CD14-positive monocyte (primary cell): ENCODE measurements around the gene RTN4IP1. TPM values are rescaled to one million over a fixed set of nuclear protein-coding genes. Genes with fewer than 3 reads are reported as not detected.
A peak's percentile ranks its signal among the peaks of the same experiment; 100 is the strongest.

Source experiments
- DNase-seq, 3 donors: peaks; one replicate each; pipeline ENCODE4 v3.0.0-alpha.2; 2011 to 2022
- H2AFZ ChIP-seq: 2 replicates; pipeline ENCODE4 v1.6.0; 2012; ENCODE audit warnings: mild to moderate bottlenecking, low read depth, low read length, inconsistent platforms; ENCODE audit not compliant: insufficient read depth, poor library complexity, severe bottlenecking
- H3K27ac ChIP-seq, 2 donors: 1 replicate in 1 of 2; 2 replicates in 1 of 2; pipeline ENCODE4 v1.5.1; 2012 to 2013; ENCODE audit warnings: low read length in 2 of 2, control low read depth in 1 of 2, inconsistent platforms in 1 of 2, low read depth in 1 of 2, mild to moderate bottlenecking in 1 of 2
- H3K27me3 ChIP-seq, 2 donors: one replicate each; pipeline versions ENCODE4 v1.6.0 to v1.6.1; 2011 to 2013; ENCODE audit warnings: low read length in 2 of 2; ENCODE audit not compliant: control insufficient read depth in 2 of 2, insufficient read depth in 2 of 2
- H3K36me3 ChIP-seq, 2 donors: replicated peaks in 1 of 2; 1 replicate in 1 of 2; 2 replicates in 1 of 2; pipeline versions ENCODE4 v1.5.1 to v1.6.1; 2012 to 2013; ENCODE audit warnings: low read length in 2 of 2, control low read depth in 1 of 2, inconsistent platforms in 1 of 2, mild to moderate bottlenecking in 1 of 2; ENCODE audit not compliant: insufficient read depth in 2 of 2, control insufficient read depth in 1 of 2
- H3K4me1 ChIP-seq, 2 donors: 1 replicate in 1 of 2; 2 replicates in 1 of 2; pipeline versions ENCODE4 v1.5.1 to v1.6.1; 2012 to 2013; ENCODE audit warnings: low read length in 2 of 2, control low read depth in 1 of 2, inconsistent platforms in 1 of 2, mild to moderate bottlenecking in 1 of 2, moderate library complexity in 1 of 2; ENCODE audit not compliant: insufficient read depth in 2 of 2, control insufficient read depth in 1 of 2
- H3K4me2 ChIP-seq: replicated peaks from 2 replicates; pipeline ENCODE3; 2012; ENCODE audit warnings: low read length, moderate library complexity, mild to moderate bottlenecking; ENCODE audit not compliant: poor library complexity, severe bottlenecking; ENCODE audit errors: extremely low read depth
- H3K4me3 ChIP-seq, 3 experiments: fragments of 200-600 bp in 1 of 3; sonication (generic) in 1 of 3; replicated peaks in 1 of 3; 1 replicate in 2 of 3; 2 replicates in 1 of 3; pipeline ENCODE4 v1.5.1; 2011 to 2013; ENCODE audit warnings: low read length in 3 of 3, mild to moderate bottlenecking in 3 of 3, control low read depth in 2 of 3, low read depth in 2 of 3, inconsistent platforms in 1 of 3, moderate library complexity in 1 of 3
- H3K79me2 ChIP-seq: 2 replicates; pipeline ENCODE4 v1.6.0; 2012; ENCODE audit warnings: mild to moderate bottlenecking, control low read depth, inconsistent platforms, low read length, moderate library complexity; ENCODE audit not compliant: insufficient read depth
- H3K9ac ChIP-seq: 2 replicates; pipeline ENCODE4 v1.6.0; 2017; ENCODE audit warnings: low read length, mild to moderate bottlenecking; ENCODE audit not compliant: insufficient read depth, poor library complexity, severe bottlenecking
- H3K9me3 ChIP-seq, 2 donors: replicated peaks in 1 of 2; 1 replicate in 1 of 2; 2 replicates in 1 of 2; pipeline versions ENCODE4 v1.5.1 to v1.6.1; 2012 to 2013; ENCODE audit warnings: low read length in 2 of 2, control low read depth in 1 of 2; ENCODE audit not compliant: control insufficient read depth in 1 of 2, insufficient read depth in 1 of 2
- H4K20me1 ChIP-seq: 2 replicates; pipeline ENCODE4 v1.6.0; 2012; ENCODE audit warnings: mild to moderate bottlenecking, low read length, control low read depth, moderate library complexity; ENCODE audit not compliant: insufficient read depth
- H3K27ac Mint-ChIP-seq, 7 donors: one replicate each; pipeline ENCODE4 v1.8.0; 2020; ENCODE audit warnings: mild to moderate bottlenecking in 7 of 7, mixed read lengths in 7 of 7, moderate library complexity in 6 of 7, inconsistent platforms in 2 of 7
- H3K27me3 Mint-ChIP-seq, 3 donors: one replicate each; pipeline ENCODE4 v1.8.0; 2021 to 2022; ENCODE audit warnings: low read depth in 3 of 3, mild to moderate bottlenecking in 3 of 3, mixed read lengths in 3 of 3, moderate library complexity in 3 of 3, inconsistent platforms in 1 of 3
- H3K36me3 Mint-ChIP-seq, 2 donors: one replicate each; pipeline ENCODE4 v1.8.0; 2020; ENCODE audit warnings: mixed read lengths in 2 of 2, inconsistent platforms in 1 of 2, mild to moderate bottlenecking in 1 of 2
- H3K4me1 Mint-ChIP-seq: one replicate; pipeline ENCODE4 v1.8.0; 2020; ENCODE audit warnings: mild to moderate bottlenecking, mixed read lengths
- H3K4me3 Mint-ChIP-seq, 2 donors: one replicate each; pipeline ENCODE4 v1.8.0; 2020; ENCODE audit warnings: mild to moderate bottlenecking in 2 of 2, mixed read lengths in 2 of 2, moderate library complexity in 1 of 2
- H3K9me3 Mint-ChIP-seq, 7 donors: one replicate each; pipeline ENCODE4 v1.8.0; 2020 to 2022; ENCODE audit warnings: mixed read lengths in 7 of 7, mild to moderate bottlenecking in 6 of 7, moderate library complexity in 6 of 7, inconsistent platforms in 2 of 7
- WGBS: methylation state at CpG from one replicate; pipeline ENCODE4 v1.1.5; 2013; ENCODE audit warnings: missing lambda C conversion rate; ENCODE audit not compliant: insufficient coverage; 5-methylcytosine and 5-hydroxymethylcytosine counted together
- intact Hi-C, 2 donors: fragments of 100-400 bp; cut with micrococcal nuclease; formaldehyde crosslinking; loops; one replicate each; pipeline versions ENCODE4 v1.15.0 to v1.15.1; 2023
- polyA minus RNA-seq: library from RNA; depleted of rRNA, polyadenylated mRNA; stranded (reverse); fragments of >200 nt; gene quantifications from 2 replicates; pipeline ENCODE4 v1.2.3, GENCODE V29; 2012
- polyA plus RNA-seq, 3 donors: library from polyadenylated mRNA; depleted of rRNA in 1 of 3; unstranded in 2 of 3; stranded (reverse) in 1 of 3; fragments of 300-500 nt in 2 of 3; fragments of >200 nt in 1 of 3; fragmentation: Illumina TruSeq in 2 of 3; gene quantifications; 1 replicate in 2 of 3; 2 replicates in 1 of 3; pipeline ENCODE4 v1.2.3, GENCODE V29; 2012 to 2021
- total RNA-seq, 12 experiments: library from RNA in 1 of 12; stranded (reverse) in 1 of 12; fragments of 120-200 nt in 1 of 12; gene quantifications; one replicate each; pipeline ENCODE4 v1.2.4 and lab custom pipeline; 2013 to 2026; ENCODE audit warnings: mixed read lengths in 6 of 12, inconsistent platforms in 1 of 12
- TF ChIP-seq, protein P1 (sequence below): fragments of 200-600 bp; IDR thresholded peaks from one replicate; pipeline ENCODE4 v1.8.0; 2022; ENCODE audit warnings: antibody characterized with exemption, mild to moderate bottlenecking

Gene RTN4IP1, protein sequence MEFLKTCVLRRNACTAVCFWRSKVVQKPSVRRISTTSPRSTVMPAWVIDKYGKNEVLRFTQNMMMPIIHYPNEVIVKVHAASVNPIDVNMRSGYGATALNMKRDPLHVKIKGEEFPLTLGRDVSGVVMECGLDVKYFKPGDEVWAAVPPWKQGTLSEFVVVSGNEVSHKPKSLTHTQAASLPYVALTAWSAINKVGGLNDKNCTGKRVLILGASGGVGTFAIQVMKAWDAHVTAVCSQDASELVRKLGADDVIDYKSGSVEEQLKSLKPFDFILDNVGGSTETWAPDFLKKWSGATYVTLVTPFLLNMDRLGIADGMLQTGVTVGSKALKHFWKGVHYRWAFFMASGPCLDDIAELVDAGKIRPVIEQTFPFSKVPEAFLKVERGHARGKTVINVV
- 6.0 TPM for total RNA-seq (2013)
- polyA plus RNA-seq: 1 to 10 TPM; 3.5 to 6.7 (median 4.5) TPM
- 1.3 and 1.5 TPM in 2 replicates for polyA minus RNA-seq
- total RNA-seq (lab: John Stamatoyannopoulos, UW): 0.34 to 3.8 (median 2.3) reads per million in 11 experiments

- Mint-ChIP-seq H3K36me3 (peaks cover 0 to 11% of the 10 kb centered on the region in 2 donors), H3K4me1 (peaks cover 20% of the 10 kb centered on the region), H3K9me3 (no peaks in the 10 kb centered on the region), H3K4me3 (peak within 1 kb of the TSS; percentile 95), H3K27ac (peak within 1 kb of the TSS; percentile 95 to 99 (median 98)), H3K27me3 (peaks cover 0 to 3% (median 0%) of the 10 kb centered on the region in 3 donors)
- H3K27me3 ChIP-seq: no peaks in the 10 kb centered on the region
- peak within 1 kb of the TSS; percentile 86 to 95 (median 88) for H3K4me3 ChIP-seq
- H3K9ac ChIP-seq: peak within 1 kb of the TSS; percentile 82
- under 1% methylated on average over 41 of the region's 46 CpGs for WGBS
- TF ChIP-seq, protein P1, sequence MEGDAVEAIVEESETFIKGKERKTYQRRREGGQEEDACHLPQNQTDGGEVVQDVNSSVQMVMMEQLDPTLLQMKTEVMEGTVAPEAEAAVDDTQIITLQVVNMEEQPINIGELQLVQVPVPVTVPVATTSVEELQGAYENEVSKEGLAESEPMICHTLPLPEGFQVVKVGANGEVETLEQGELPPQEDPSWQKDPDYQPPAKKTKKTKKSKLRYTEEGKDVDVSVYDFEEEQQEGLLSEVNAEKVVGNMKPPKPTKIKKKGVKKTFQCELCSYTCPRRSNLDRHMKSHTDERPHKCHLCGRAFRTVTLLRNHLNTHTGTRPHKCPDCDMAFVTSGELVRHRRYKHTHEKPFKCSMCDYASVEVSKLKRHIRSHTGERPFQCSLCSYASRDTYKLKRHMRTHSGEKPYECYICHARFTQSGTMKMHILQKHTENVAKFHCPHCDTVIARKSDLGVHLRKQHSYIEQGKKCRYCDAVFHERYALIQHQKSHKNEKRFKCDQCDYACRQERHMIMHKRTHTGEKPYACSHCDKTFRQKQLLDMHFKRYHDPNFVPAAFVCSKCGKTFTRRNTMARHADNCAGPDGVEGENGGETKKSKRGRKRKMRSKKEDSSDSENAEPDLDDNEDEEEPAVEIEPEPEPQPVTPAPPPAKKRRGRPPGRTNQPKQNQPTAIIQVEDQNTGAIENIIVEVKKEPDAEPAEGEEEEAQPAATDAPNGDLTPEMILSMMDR: no peak
- peaks cover 54% of the 10 kb centered on the region for H3K79me2 ChIP-seq
- no peaks in the 10 kb centered on the region for H3K9me3 ChIP-seq
- no peaks in the 10 kb centered on the region for H3K36me3 ChIP-seq
- H4K20me1 ChIP-seq: no peaks in the 10 kb centered on the region
- peak within 1 kb of the TSS; percentile 94 for H2AFZ ChIP-seq
- peak within 1 kb of the TSS; percentile 90 to 93 for H3K27ac ChIP-seq
- DNase-seq: peak; percentile 86 to 91 (median 90)
- peaks cover 17 to 22% of the 10 kb centered on the region in 2 donors for H3K4me1 ChIP-seq
- H3K4me2 ChIP-seq: peak within 1 kb of the TSS; percentile 77
- intact Hi-C loops: loop anchor here in 1 of 2 donors (5.0 kb wide), 1 partner anchor 182 kb away; no protein-coding TSS in a partner anchor
These were observed at the start of gene RTN4IP1, which contains the start of gene QRSL1 for GRCh38 chr6:106629103-106629858. RTN4IP1 (minus strand) TSS chr6:106629498; CDS start chr6:106629021, 477 bp downstream. QRSL1 (plus strand) TSS chr6:106629578; CDS start chr6:106629682, 104 bp downstream.

- TF ChIP-seq, protein P1: no peak
- H2AFZ ChIP-seq: no peak overlapping the region
- WGBS: no CpG with 5 or more reads among the region's 3 CpGs
- intact Hi-C loops: no loop called here
- Mint-ChIP-seq H3K4me1 (peaks cover 4% of the 10 kb centered on the region), H3K9me3 (peaks cover 0 to 2% (median 0%) of the 10 kb centered on the region in 7 donors), H3K27ac (peak overlapping the region in 1 of 7 donors; percentile 86), H3K36me3 (no peaks in the 10 kb centered on the region), H3K27me3 (peaks cover 0 to 2% (median 0%) of the 10 kb centered on the region in 3 donors), H3K4me3 (no peak overlapping the region)
- H3K27ac ChIP-seq: no peak overlapping the region
- DNase-seq: no peak
- no peaks in the 10 kb centered on the region for H4K20me1 ChIP-seq
- H3K79me2 ChIP-seq: no peaks in the 10 kb centered on the region
- H3K9me3 ChIP-seq: no peaks in the 10 kb centered on the region
- no peak overlapping the region for H3K4me2 ChIP-seq
- H3K36me3 ChIP-seq: no peaks in the 10 kb centered on the region
- H3K9ac ChIP-seq: no peak overlapping the region
- no peaks in the 10 kb centered on the region for H3K27me3 ChIP-seq
- H3K4me3 ChIP-seq: no peak overlapping the region
- H3K4me1 ChIP-seq: no peaks in the 10 kb centered on the region
These were observed 48.0 kb upstream of the RTN4IP1 start for GRCh38 chr6:106677282-106677681.
